Activated B cell treated with CpG ODN at 0.5 μM for 24 hours (primary cell): ENCODE measurements around the gene MKNK1. TPM values are rescaled to one million over a fixed set of nuclear protein-coding genes. Genes with fewer than 3 reads are reported as not detected.

Source experiments
- ATAC-seq: fragments of 200-7000 bp; cut with Tn5 transposase; one replicate; pipeline ENCODE4 v1.10.0; 2021; ENCODE audit warnings: low read depth, mild to moderate bottlenecking, moderate library complexity
- CTCF ChIA-PET: fragments of 350-600 bp; sonication (Branson Sonifier 250); formaldehyde crosslinking; loops from one replicate; lab custom pipeline; 2021; ENCODE audit warnings: antibody characterized with exemption; lab: Charles Lee
- POLR2A ChIA-PET: fragments of 350-600 bp; sonication (Branson Sonifier 250); formaldehyde crosslinking; loops from one replicate; lab custom pipeline; 2021; ENCODE audit warnings: antibody characterized with exemption; lab: Charles Lee
- DNase-seq: peaks from one replicate; pipeline ENCODE4 v3.0.0; 2022
- H3K27ac Mint-ChIP-seq: one replicate; pipeline ENCODE4 v1.8.0; 2020; ENCODE audit warnings: mixed read lengths
- H3K27me3 Mint-ChIP-seq: one replicate; pipeline ENCODE4 v1.8.0; 2021; ENCODE audit warnings: mixed read lengths
- H3K36me3 Mint-ChIP-seq: one replicate; pipeline ENCODE4 v1.8.0; 2021; ENCODE audit warnings: low read depth, mixed read lengths
- H3K4me1 Mint-ChIP-seq: one replicate; pipeline ENCODE4 v1.8.0; 2021; ENCODE audit warnings: mixed read lengths
- H3K4me3 Mint-ChIP-seq: one replicate; pipeline ENCODE4 v1.8.0; 2020; ENCODE audit warnings: mild to moderate bottlenecking, mixed read lengths
- H3K9me3 Mint-ChIP-seq: one replicate; pipeline ENCODE4 v1.8.0; 2020; ENCODE audit warnings: mixed read lengths
- CTCF ChIP-seq: fragments of 200-600 bp; IDR thresholded peaks from one replicate; pipeline ENCODE4 v1.8.0; 2022; ENCODE audit warnings: antibody characterized with exemption, mild to moderate bottlenecking
- intact Hi-C: fragments of 100-400 bp; cut with micrococcal nuclease; formaldehyde crosslinking; loops from one replicate; pipeline ENCODE4 v1.15.1; 2024
- total RNA-seq: library from RNA; stranded (reverse); gene quantifications from 2 replicates; pipeline ENCODE4 v1.2.3, GENCODE V29; 2022

MKNK1 gene
- total RNA-seq, 1 donor from 2014 or later, result 45.0 TPM

GRCh38 chr1:46575778-46576177, 28.3 kb downstream of the MKNK1 start:
- H3K9me3 Mint-ChIP-seq, result no peaks in the 10 kb centered on the region
- CTCF ChIA-PET, result no interaction called here
- no peak overlapping the region for H3K27ac Mint-ChIP-seq
- ATAC-seq, result no peak
- H3K36me3 Mint-ChIP-seq, result peaks cover 75% of the 10 kb centered on the region
- no peak overlapping the region for H3K4me3 Mint-ChIP-seq
- DNase-seq, result no peak
- no peaks in the 10 kb centered on the region for H3K27me3 Mint-ChIP-seq
- H3K4me1 Mint-ChIP-seq, result no peaks in the 10 kb centered on the region
- intact Hi-C loops, result no loop called here
- no peak for TF ChIP-seq CTCF
- POLR2A ChIA-PET, result no interaction called here

DNA sequence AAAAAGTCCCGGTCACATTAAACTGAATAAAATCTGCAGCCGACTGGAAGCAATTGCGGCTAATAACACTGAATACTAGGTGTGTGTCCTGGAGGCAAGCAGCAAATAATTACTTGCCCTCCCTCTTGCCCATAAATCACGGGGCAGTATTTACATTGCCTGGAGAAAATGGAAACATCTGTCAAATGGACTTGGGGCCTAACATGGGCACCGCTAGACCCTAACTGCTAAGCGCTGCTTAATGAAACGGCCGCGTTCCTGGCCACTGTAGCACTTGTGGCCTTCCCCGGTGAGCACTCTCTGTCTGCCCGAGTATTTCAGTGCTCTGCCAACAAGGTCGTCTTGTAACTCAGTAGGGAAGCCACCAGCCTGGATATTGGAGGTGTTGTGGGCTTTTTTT, 28.8 kb downstream of the MKNK1 start:
- Mint-ChIP-seq H3K36me3 (peaks cover 72% of the 10 kb centered on the region), H3K27ac (no peak overlapping the region), H3K9me3 (no peaks in the 10 kb centered on the region), H3K27me3 (no peaks in the 10 kb centered on the region), H3K4me3 (no peak overlapping the region), H3K4me1 (no peaks in the 10 kb centered on the region)
- ChIA-PET CTCF (no interaction called here), POLR2A (no interaction called here)
- ATAC-seq, result no peak
- no peak for DNase-seq
- TF ChIP-seq CTCF, result no peak
- intact Hi-C loops, result no loop called here

DNA sequence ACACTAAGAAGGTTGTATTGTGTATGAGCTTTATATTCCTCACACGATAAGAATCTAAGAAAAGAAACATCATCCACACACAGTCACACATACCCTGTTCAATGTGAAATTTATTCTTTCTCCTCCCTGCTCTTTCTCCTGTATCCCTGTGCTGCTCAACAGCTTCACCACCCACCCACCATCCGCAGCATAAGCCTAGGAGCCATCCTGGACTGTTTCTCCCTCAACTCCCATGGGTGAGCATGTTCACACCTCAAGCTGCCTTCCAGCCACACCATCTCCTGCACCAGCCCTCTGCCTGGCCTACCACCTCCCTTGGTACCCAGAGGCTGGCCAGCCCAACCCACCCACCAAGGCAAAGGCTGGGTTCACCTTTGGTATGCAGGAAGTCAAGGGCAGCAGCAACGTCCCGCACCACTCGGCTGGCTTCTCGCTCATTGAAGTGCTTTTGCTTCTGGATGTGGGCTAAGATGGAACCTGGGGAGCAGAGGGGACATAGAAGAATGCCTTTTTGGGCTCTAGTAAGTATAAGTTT, 32.3 kb downstream of the MKNK1 start:
- Mint-ChIP-seq H3K4me1 (no peaks in the 10 kb centered on the region), H3K27me3 (no peaks in the 10 kb centered on the region), H3K9me3 (no peaks in the 10 kb centered on the region), H3K4me3 (no peak overlapping the region), H3K27ac (no peak overlapping the region), H3K36me3 (peaks cover 61% of the 10 kb centered on the region)
- intact Hi-C loops, result no loop called here
- ChIA-PET CTCF (interaction anchor here (0.9 kb wide), 1 partner anchor 125 kb away, joined by 3 read pairs; no protein-coding TSS in a partner anchor), POLR2A (no interaction called here)
- DNase-seq, result no peak
- no peak for TF ChIP-seq CTCF
- ATAC-seq, result no peak

DNA sequence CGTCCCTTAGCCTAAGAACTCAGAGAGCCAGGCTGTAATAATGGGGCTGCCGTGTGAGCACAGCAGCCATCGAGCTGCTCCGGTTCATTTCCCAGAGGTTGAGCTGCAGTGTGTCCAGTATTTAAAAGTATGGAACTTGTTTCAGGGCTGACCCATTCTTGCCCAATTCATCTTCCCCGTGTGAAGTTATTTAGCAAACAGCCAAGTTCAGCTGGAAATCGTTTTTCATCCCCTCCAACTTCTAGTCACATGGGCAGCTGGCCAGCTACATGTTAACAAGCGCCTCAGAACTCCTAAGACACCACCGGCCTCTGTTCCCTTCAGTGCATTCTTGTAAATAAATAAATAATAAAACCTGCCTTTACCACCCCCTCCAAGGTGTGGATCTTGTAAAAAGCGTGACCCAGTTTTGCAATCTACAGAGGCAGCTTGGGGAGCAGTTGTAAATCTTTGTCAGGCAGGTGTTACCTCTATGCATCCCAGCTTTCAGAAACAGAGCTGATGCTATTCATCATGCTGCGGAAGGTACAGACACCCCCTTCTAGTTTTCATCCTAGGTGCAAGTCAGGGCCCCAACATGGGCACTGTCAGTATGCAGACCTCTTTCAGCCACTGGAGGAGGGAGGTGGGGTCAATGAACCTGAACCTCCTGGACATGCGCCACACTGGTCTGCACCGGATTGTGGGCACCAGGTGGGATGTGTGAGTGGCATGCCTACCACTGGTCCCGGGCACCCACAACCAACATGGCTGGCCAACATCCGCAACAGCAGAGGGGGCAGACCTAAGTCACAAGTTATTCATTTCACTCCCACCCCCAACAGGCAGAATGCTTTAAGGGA, 34.0 kb downstream of the MKNK1 start:
- peaks cover 57% of the 10 kb centered on the region for H3K36me3 Mint-ChIP-seq
- TF ChIP-seq CTCF, result no peak
- ChIA-PET POLR2A (no interaction called here), CTCF (no interaction called here)
- H3K9me3 Mint-ChIP-seq, result no peaks in the 10 kb centered on the region
- no peaks in the 10 kb centered on the region for H3K4me1 Mint-ChIP-seq
- H3K4me3 Mint-ChIP-seq, result no peak overlapping the region
- intact Hi-C loops, result no loop called here
- DNase-seq (no peak), ATAC-seq (no peak)
- H3K27ac Mint-ChIP-seq, result no peak overlapping the region
- H3K27me3 Mint-ChIP-seq, result no peaks in the 10 kb centered on the region

- no peaks in the 10 kb centered on the region for H3K9me3 Mint-ChIP-seq
- no peaks in the 10 kb centered on the region for H3K27me3 Mint-ChIP-seq
- CTCF ChIA-PET, result no interaction called here
- ATAC-seq, result no peak
- no peak for TF ChIP-seq CTCF
- POLR2A ChIA-PET, result no interaction called here
- H3K27ac Mint-ChIP-seq, result no peak overlapping the region
- H3K36me3 Mint-ChIP-seq, result peaks cover 55% of the 10 kb centered on the region
- no peaks in the 10 kb centered on the region for H3K4me1 Mint-ChIP-seq
- intact Hi-C loops, result no loop called here
- no peak overlapping the region for H3K4me3 Mint-ChIP-seq
- no peak for DNase-seq
Measured at GRCh38 chr1:46569116-46569515, 35.0 kb downstream of the MKNK1 start.
